C4-2B (cell line): ENCODE measurements around the gene PCDH9.

ENCODE experiments used
- H3K27ac ChIP-seq: fragments of 450-650 bp; 2 replicates; pipeline ENCODE4 v1.5.1; 2017
- CTCF ChIP-seq: fragments of 450-650 bp; conservative IDR thresholded peaks from 2 replicates; pipeline ENCODE4 v1.5.1; 2017; ENCODE audit warnings: mild to moderate bottlenecking
- ZFX ChIP-seq: fragments of 450-650 bp; IDR thresholded peaks from 2 replicates; pipeline ENCODE4 v1.6.1; 2017

The PCDH9 gene

GRCh38 chr13:66338542-66338941 lies 891.6 kb downstream of the PCDH9 start:
- H3K27ac ChIP-seq = no peak overlapping the region
- no peak for TF ChIP-seq CTCF
- TF ChIP-seq ZFX = no peak

- TF ChIP-seq CTCF = no peak
- no peak for TF ChIP-seq ZFX
- no peak overlapping the region for H3K27ac ChIP-seq
Observed at GRCh38 chr13:66335626-66336025, 894.5 kb downstream of the PCDH9 start.

GRCh38 chr13:66329988-66330451 lies 900.1 kb downstream of the PCDH9 start:
- TF ChIP-seq CTCF = no peak
- no peak for TF ChIP-seq ZFX

GRCh38 chr13:66328476-66328875 lies 901.7 kb downstream of the PCDH9 start:
- H3K27ac ChIP-seq = no peak overlapping the region
- TF ChIP-seq ZFX (no peak), CTCF (no peak)

More at GRCh38 chr13:66329988-66330451, 900.1 kb downstream of the PCDH9 start:
- H3K27ac ChIP-seq = no peak overlapping the region

- no peak for TF ChIP-seq CTCF
- no peak for TF ChIP-seq ZFX
- H3K27ac ChIP-seq = no peak overlapping the region
Observed at GRCh38 chr13:66323745-66324347, 906.3 kb downstream of the PCDH9 start.

GRCh38 chr13:66322936-66323335 lies 907.2 kb downstream of the PCDH9 start:
- H3K27ac ChIP-seq = no peak overlapping the region
- no peak for TF ChIP-seq ZFX
- no peak for TF ChIP-seq CTCF

GRCh38 chr13:66322193-66322740 lies 907.9 kb downstream of the PCDH9 start:
- no peak overlapping the region for H3K27ac ChIP-seq
- TF ChIP-seq CTCF = no peak
- TF ChIP-seq ZFX = no peak
